Hepatocyte (in vitro differentiated cells): ENCODE results near the gene MORC2. TPM values are rescaled to one million over a fixed set of nuclear protein-coding genes. Genes with fewer than 3 reads are reported as not detected.
A peak's percentile ranks its signal among the peaks of the same experiment; 100 is the strongest.

Experiments
- DNase-seq: peaks from one replicate; pipeline ENCODE4 v3.0.0-alpha.2; 2016; ENCODE audit warnings: low spot score
- H2AFZ ChIP-seq: fragments of 200-600 bp; sonication (generic); 2 replicates; pipeline ENCODE4 v1.6.0; 2016; ENCODE audit warnings: antibody characterized with exemption, mild to moderate bottlenecking
- H3K27ac ChIP-seq: fragments of 200-600 bp; sonication (generic); 2 replicates; pipeline ENCODE4 v1.5.1; 2016; ENCODE audit warnings: mild to moderate bottlenecking
- H3K27me3 ChIP-seq: fragments of 200-600 bp; sonication (generic); 2 replicates; pipeline ENCODE4 v1.6.1; 2016
- H3K36me3 ChIP-seq: fragments of 200-600 bp; sonication (generic); replicated peaks from 2 replicates; pipeline ENCODE4 v1.5.1; 2016; ENCODE audit warnings: low read depth; ENCODE audit not compliant: insufficient read depth
- H3K4me1 ChIP-seq: fragments of 200-600 bp; sonication (generic); 2 replicates; pipeline ENCODE4 v1.5.1; 2016; ENCODE audit warnings: mild to moderate bottlenecking, moderate library complexity; ENCODE audit not compliant: insufficient read depth
- H3K4me2 ChIP-seq: fragments of 200-600 bp; sonication (generic); 2 replicates; pipeline ENCODE4 v1.6.0; 2016
- H3K4me3 ChIP-seq: fragments of 200-600 bp; sonication (generic); 2 replicates; pipeline ENCODE4 v1.5.1; 2016; ENCODE audit warnings: mild to moderate bottlenecking
- H3K79me2 ChIP-seq: fragments of 200-600 bp; sonication (generic); 2 replicates; pipeline ENCODE4 v1.6.0; 2017; ENCODE audit warnings: mild to moderate bottlenecking
- H3K9me2 ChIP-seq: fragments of 200-600 bp; sonication (generic); replicated peaks from 2 replicates; pipeline ENCODE4 v1.6.0; 2017; ENCODE audit warnings: mild to moderate bottlenecking; ENCODE audit not compliant: insufficient read depth
- H3K9me3 ChIP-seq: fragments of 200-600 bp; sonication (generic); 2 replicates; pipeline ENCODE4 v1.5.1; 2016; ENCODE audit warnings: low read depth, mild to moderate bottlenecking
- H4K20me1 ChIP-seq: fragments of 200-600 bp; sonication (generic); 2 replicates; pipeline ENCODE4 v1.6.0; 2016; ENCODE audit warnings: mild to moderate bottlenecking; ENCODE audit not compliant: insufficient read depth, poor library complexity, severe bottlenecking
- EZH2 ChIP-seq: fragments of 200-600 bp; sonication (generic); IDR thresholded peaks from 2 replicates; pipeline ENCODE4 v1.6.1; 2016; ENCODE audit warnings: antibody characterized with exemption, mild to moderate bottlenecking, borderline replicate concordance
- EZH2phosphoT487 ChIP-seq: fragments of 200-600 bp; sonication (generic); IDR thresholded peaks from one replicate; pipeline ENCODE4 v1.6.1; 2018; ENCODE audit warnings: antibody characterized with exemption, mild to moderate bottlenecking, low read depth, moderate library complexity; ENCODE audit not compliant: unreplicated experiment, severe bottlenecking
- WGBS: methylation state at CpG from one replicate; pipeline ENCODE4 v1.1.6; 2016; ENCODE audit warnings: low lambda C conversion rate; ENCODE audit errors: missing lambda C conversion rate; 5-methylcytosine and 5-hydroxymethylcytosine counted together
- polyA plus RNA-seq: library from polyadenylated mRNA; unstranded; fragments of >200 nt; fragmentation: Nextera tagmentation; extraction: Ambion mirVana; gene quantifications from 2 replicates; pipeline ENCODE4 v1.2.1, GENCODE V29; 2016
- total RNA-seq: library from RNA; depleted of rRNA; stranded (reverse); fragments of >200 nt; gene quantifications from 2 replicates; pipeline ENCODE4 v1.2.3, GENCODE V29; 2014
- TF ChIP-seq, protein P1 (sequence below): fragments of 200-600 bp; sonication (generic); IDR thresholded peaks from 2 replicates; pipeline ENCODE4 v1.5.1; 2016; ENCODE audit warnings: antibody characterized with exemption, mild to moderate bottlenecking; ENCODE audit not compliant: poor library complexity

The MORC2 gene
- total and polyA plus RNA-seq, 2 experiments from 2014 or later = 15.6 to 24.0 TPM

DNA sequence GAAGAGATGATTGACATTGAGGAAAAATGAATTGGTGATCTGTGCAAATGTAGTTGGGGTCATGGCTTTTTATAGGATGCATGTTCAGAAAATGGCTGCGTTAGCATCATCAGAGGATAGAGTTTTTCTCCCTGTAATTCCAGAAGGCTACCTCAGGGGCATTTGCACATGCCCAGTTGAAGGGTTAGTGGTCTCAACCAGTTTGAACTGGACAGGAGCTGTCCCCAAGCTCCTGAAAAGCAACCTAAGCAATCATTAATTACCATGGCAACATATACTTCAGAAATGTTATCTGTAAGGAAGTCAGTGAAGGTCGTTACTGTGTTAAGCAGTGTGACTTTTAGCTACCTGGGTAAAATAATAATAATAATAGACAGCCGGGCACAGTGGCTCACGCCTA is 29.8 kb upstream of the MORC2 start:
- Histone ChIP-seq H3K27ac (no peak overlapping the region), H3K9me3 (no peaks in the 10 kb centered on the region), H3K79me2 (no peaks in the 10 kb centered on the region), H3K4me1 (no peaks in the 10 kb centered on the region), H3K4me3 (no peak overlapping the region), H3K27me3 (no peaks in the 10 kb centered on the region), H3K36me3 (no peaks in the 10 kb centered on the region), H3K9me2 (no peaks in the 10 kb centered on the region), H2AFZ (no peak overlapping the region), H3K4me2 (no peak overlapping the region), H4K20me1 (no peaks in the 10 kb centered on the region)
- DNase-seq = peak; percentile 10
- TF ChIP-seq, protein P1, sequence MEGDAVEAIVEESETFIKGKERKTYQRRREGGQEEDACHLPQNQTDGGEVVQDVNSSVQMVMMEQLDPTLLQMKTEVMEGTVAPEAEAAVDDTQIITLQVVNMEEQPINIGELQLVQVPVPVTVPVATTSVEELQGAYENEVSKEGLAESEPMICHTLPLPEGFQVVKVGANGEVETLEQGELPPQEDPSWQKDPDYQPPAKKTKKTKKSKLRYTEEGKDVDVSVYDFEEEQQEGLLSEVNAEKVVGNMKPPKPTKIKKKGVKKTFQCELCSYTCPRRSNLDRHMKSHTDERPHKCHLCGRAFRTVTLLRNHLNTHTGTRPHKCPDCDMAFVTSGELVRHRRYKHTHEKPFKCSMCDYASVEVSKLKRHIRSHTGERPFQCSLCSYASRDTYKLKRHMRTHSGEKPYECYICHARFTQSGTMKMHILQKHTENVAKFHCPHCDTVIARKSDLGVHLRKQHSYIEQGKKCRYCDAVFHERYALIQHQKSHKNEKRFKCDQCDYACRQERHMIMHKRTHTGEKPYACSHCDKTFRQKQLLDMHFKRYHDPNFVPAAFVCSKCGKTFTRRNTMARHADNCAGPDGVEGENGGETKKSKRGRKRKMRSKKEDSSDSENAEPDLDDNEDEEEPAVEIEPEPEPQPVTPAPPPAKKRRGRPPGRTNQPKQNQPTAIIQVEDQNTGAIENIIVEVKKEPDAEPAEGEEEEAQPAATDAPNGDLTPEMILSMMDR = no peak
- TF ChIP-seq EZH2 (no peak), EZH2phosphoT487 (no peak)
- WGBS = 78% methylated on average over 4 of the region's 4 CpGs

DNA sequence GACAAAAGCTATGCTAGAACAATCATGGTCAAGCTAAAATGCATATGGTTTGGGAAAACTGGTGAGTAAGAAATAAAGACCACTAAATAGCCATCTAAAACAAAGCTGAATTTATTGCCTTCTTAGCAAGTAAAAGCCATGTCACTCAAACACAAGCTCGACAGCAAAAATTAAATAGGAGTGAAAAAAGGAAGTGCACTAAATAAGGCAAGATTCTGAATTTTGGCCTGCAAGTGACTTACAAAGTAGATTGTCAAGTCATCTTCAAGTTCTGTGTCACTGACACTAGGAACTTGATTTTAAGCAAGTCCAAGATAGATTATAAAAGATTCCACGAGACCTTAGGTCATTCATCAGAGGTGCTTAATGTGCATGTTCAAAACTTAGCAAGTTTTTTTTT is 27.9 kb upstream of the MORC2 start:
- Histone ChIP-seq H3K4me3 (no peak overlapping the region), H3K79me2 (no peaks in the 10 kb centered on the region), H4K20me1 (no peaks in the 10 kb centered on the region), H3K36me3 (no peaks in the 10 kb centered on the region), H3K9me2 (no peaks in the 10 kb centered on the region), H2AFZ (no peak overlapping the region), H3K27ac (no peak overlapping the region), H3K4me1 (no peaks in the 10 kb centered on the region), H3K4me2 (no peak overlapping the region), H3K27me3 (no peaks in the 10 kb centered on the region), H3K9me3 (no peaks in the 10 kb centered on the region)
- DNase-seq = no peak
- TF ChIP-seq EZH2 = no peak
- TF ChIP-seq EZH2phosphoT487 = no peak
- TF ChIP-seq, protein P1 = no peak
- 60% methylated on average over 2 of the region's 2 CpGs for WGBS

DNA sequence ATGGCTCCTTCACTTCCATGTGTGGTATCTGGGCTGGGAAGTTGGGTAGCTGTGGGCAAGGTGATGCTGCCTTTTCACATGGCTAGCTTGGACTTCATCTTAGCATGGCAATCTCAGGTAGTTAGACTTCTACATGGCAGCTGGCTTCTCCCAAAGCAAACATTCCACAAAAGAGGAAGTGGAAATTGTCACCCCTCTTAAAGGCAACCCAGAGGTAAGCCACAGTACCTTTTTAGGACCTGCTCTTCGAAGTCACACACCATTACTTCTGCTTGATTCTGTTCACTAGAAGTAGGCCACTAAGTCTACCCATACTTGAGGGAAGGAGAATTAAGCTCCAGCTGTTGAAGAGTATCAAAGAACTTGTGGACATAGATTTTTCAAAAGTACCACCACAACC is 26.4 kb upstream of the MORC2 start:
- H3K9me2 ChIP-seq = no peaks in the 10 kb centered on the region
- TF ChIP-seq, protein P1 = no peak
- TF ChIP-seq EZH2 (no peak), EZH2phosphoT487 (no peak)
- 96% methylated on average over 1 of the region's 1 CpG for WGBS
- no peak overlapping the region for H3K27ac ChIP-seq
- no peaks in the 10 kb centered on the region for H4K20me1 ChIP-seq
- H3K36me3 ChIP-seq = no peaks in the 10 kb centered on the region
- no peak overlapping the region for H2AFZ ChIP-seq
- H3K4me3 ChIP-seq = no peak overlapping the region
- H3K79me2 ChIP-seq = no peaks in the 10 kb centered on the region
- H3K4me1 ChIP-seq = no peaks in the 10 kb centered on the region
- DNase-seq = no peak
- H3K4me2 ChIP-seq = no peak overlapping the region
- no peaks in the 10 kb centered on the region for H3K9me3 ChIP-seq
- no peaks in the 10 kb centered on the region for H3K27me3 ChIP-seq

DNA sequence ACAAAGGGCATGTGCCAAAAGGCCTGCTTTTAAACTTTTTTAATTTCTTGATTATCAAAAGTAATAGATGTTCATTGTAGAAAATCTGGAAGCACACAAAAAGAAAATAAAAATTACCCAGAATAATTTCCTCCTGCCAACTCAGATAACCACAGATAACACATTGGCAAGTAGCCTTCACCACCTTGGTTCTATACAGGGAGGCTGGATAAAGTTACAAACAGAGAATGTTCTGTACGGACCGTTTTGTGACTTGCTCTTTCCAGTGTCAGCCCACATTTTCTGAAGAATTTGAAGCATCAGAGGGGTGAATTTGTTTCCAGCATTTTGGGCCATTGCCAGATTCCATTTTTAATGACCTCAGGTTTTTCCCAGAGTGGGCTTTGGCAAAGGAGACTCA is 24.0 kb upstream of the MORC2 start:
- Histone ChIP-seq H3K4me1 (no peaks in the 10 kb centered on the region), H4K20me1 (no peaks in the 10 kb centered on the region), H3K36me3 (no peaks in the 10 kb centered on the region), H2AFZ (no peak overlapping the region), H3K27me3 (no peaks in the 10 kb centered on the region), H3K79me2 (no peaks in the 10 kb centered on the region), H3K4me2 (no peak overlapping the region), H3K9me3 (no peaks in the 10 kb centered on the region), H3K27ac (no peak overlapping the region), H3K9me2 (no peaks in the 10 kb centered on the region), H3K4me3 (no peak overlapping the region)
- 83% methylated on average over 2 of the region's 2 CpGs for WGBS
- TF ChIP-seq EZH2phosphoT487 = no peak
- TF ChIP-seq EZH2 = no peak
- TF ChIP-seq, protein P1 = no peak
- no peak for DNase-seq
